Measurements from ENCODE around the gene KAT14.
"Not testable (repeated sequence)": the region's sequence is repeated elsewhere in the genome, so short reads cannot be mapped to it uniquely, and the experiment has no call there.

DNA sequence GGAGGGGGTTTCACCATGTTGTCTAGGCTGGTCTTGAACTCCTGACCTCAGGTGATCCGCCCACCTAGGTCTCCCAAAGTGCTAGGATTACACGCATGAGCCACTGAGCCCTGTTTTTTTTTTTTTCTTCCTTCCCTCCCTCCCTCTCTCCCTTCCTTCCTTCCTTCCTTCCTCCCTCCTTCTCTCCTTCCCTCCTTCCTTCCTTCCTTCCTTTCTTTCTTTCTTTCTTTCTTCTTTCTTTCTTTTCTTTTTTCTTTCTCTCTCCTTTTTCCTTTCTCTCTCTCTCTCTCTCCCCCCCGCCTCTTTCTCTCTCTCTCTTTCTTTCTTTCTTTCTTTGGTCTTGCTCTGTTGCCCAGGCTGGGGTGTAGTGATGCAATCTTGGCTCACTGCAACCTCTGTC is 49.4 kb upstream of the KAT14 start:
- TF ChIP-seq POLR2A (IDR thresholded peaks at IDR 0.05; ENCODE audit: low read length); RFX5 (IDR thresholded peaks at IDR 0.05); POLR2AphosphoS2 (conservative IDR thresholded peaks at IDR 0.05; ENCODE audit: low read length); EHF (CRISPR knock-in tag; IDR thresholded peaks at IDR 0.05); BHLHE40 (IDR thresholded peaks at IDR 0.05; ENCODE audit: low read depth, low read length); PHF8 (IDR thresholded peaks at IDR 0.05; ENCODE audit: borderline replicate concordance, low read depth); RAD21 (conservative IDR thresholded peaks at IDR 0.05 in 1 of 2, IDR thresholded peaks at IDR 0.05 in 1 of 2); JUN (IDR thresholded peaks at IDR 0.05); NFE2L2 (conservative IDR thresholded peaks at IDR 0.05; ENCODE audit: low read length); NR3C1 (IDR thresholded peaks at IDR 0.05); EP300 (IDR thresholded peaks at IDR 0.05): not testable (repeated sequence)
- TF ChIP-seq, protein P1, sequence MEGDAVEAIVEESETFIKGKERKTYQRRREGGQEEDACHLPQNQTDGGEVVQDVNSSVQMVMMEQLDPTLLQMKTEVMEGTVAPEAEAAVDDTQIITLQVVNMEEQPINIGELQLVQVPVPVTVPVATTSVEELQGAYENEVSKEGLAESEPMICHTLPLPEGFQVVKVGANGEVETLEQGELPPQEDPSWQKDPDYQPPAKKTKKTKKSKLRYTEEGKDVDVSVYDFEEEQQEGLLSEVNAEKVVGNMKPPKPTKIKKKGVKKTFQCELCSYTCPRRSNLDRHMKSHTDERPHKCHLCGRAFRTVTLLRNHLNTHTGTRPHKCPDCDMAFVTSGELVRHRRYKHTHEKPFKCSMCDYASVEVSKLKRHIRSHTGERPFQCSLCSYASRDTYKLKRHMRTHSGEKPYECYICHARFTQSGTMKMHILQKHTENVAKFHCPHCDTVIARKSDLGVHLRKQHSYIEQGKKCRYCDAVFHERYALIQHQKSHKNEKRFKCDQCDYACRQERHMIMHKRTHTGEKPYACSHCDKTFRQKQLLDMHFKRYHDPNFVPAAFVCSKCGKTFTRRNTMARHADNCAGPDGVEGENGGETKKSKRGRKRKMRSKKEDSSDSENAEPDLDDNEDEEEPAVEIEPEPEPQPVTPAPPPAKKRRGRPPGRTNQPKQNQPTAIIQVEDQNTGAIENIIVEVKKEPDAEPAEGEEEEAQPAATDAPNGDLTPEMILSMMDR (IDR thresholded peaks at IDR 0.05): not testable (repeated sequence)
- TF ChIP-seq, protein P2, sequence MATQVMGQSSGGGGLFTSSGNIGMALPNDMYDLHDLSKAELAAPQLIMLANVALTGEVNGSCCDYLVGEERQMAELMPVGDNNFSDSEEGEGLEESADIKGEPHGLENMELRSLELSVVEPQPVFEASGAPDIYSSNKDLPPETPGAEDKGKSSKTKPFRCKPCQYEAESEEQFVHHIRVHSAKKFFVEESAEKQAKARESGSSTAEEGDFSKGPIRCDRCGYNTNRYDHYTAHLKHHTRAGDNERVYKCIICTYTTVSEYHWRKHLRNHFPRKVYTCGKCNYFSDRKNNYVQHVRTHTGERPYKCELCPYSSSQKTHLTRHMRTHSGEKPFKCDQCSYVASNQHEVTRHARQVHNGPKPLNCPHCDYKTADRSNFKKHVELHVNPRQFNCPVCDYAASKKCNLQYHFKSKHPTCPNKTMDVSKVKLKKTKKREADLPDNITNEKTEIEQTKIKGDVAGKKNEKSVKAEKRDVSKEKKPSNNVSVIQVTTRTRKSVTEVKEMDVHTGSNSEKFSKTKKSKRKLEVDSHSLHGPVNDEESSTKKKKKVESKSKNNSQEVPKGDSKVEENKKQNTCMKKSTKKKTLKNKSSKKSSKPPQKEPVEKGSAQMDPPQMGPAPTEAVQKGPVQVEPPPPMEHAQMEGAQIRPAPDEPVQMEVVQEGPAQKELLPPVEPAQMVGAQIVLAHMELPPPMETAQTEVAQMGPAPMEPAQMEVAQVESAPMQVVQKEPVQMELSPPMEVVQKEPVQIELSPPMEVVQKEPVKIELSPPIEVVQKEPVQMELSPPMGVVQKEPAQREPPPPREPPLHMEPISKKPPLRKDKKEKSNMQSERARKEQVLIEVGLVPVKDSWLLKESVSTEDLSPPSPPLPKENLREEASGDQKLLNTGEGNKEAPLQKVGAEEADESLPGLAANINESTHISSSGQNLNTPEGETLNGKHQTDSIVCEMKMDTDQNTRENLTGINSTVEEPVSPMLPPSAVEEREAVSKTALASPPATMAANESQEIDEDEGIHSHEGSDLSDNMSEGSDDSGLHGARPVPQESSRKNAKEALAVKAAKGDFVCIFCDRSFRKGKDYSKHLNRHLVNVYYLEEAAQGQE (IDR thresholded peaks at IDR 0.05): not testable (repeated sequence)
- TF ChIP-seq, protein P3, sequence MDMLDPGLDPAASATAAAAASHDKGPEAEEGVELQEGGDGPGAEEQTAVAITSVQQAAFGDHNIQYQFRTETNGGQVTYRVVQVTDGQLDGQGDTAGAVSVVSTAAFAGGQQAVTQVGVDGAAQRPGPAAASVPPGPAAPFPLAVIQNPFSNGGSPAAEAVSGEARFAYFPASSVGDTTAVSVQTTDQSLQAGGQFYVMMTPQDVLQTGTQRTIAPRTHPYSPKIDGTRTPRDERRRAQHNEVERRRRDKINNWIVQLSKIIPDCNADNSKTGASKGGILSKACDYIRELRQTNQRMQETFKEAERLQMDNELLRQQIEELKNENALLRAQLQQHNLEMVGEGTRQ (IDR thresholded peaks at IDR 0.05): not testable (repeated sequence)

Data from A549 (cell line).